ENCODE data around the gene FGGY. TPM values are rescaled to one million over a fixed set of nuclear protein-coding genes. Genes with fewer than 3 reads are reported as not detected.

FGGY gene
- total and polyA plus RNA-seq, 11 donors, result 7.2 to 42.9 (median 32.0) TPM

GRCh38 chr1:59695252-59695651 is 398.4 kb downstream of the FGGY start:
- DNase-seq (no peak), ATAC-seq (no peak)
- no peak overlapping the region for H3K4me3 ChIP-seq
- WGBS, 4 donors, result 87 to 98% (median 97%) methylated on average over 5 of the region's 5 CpGs
- H3K27ac ChIP-seq, result no peak overlapping the region
- no peaks in the 10 kb centered on the region for H3K36me3 ChIP-seq
- no peak for TF ChIP-seq CTCF (IDR thresholded peaks at IDR 0.05)
- no peak for TF ChIP-seq POLR2A (IDR thresholded peaks at IDR 0.05)
- peaks cover 0 to 60% (median 9%) of the 10 kb centered on the region in 12 donors for H3K4me1 ChIP-seq
- H3K27me3 ChIP-seq, result no peaks in the 10 kb centered on the region
- H3K9me3 ChIP-seq, result no peaks in the 10 kb centered on the region
- intact Hi-C loops (cut with DNase I), result loop anchor here (5.0 to 10.0 kb wide), 11 partner anchors 250 to 958 kb away; partner anchors contain the start of genes FGGY (in 6 of the 10) and JUN (in 2 of the 10)

GRCh38 chr1:59696421-59697115 is 399.7 kb downstream of the FGGY start:
- ATAC-seq, result peak in 2 of 4 donors; percentile 53 to 63
- TF ChIP-seq POLR2A (IDR thresholded peaks at IDR 0.05) (no peak), CTCF (IDR thresholded peaks at IDR 0.05) (no peak)
- peak overlapping the region in 1 of 12 donors; percentile 30 for H3K4me3 ChIP-seq

GRCh38 chr1:59697150-59697800 is 400.4 kb downstream of the FGGY start:
- Histone ChIP-seq H3K4me1 (peaks cover 0 to 50% (median 6%) of the 10 kb centered on the region in 12 donors), H3K27ac (peak overlapping the region in 3 of 12 donors; percentile 14 to 86 (median 16))

More at GRCh38 chr1:59696421-59697115, 399.7 kb downstream of the FGGY start:
- DNase-seq, result no peak
- 86 to 93% (median 89%) methylated on average over 8 of the region's 8 CpGs for whole genome bisulfite sequencing, 4 donors
- intact Hi-C loops (cut with DNase I), result loop anchor here (5.0 to 10.0 kb wide), 11 partner anchors 252 to 959 kb away; partner anchors contain the start of genes FGGY (in 6 of the 10) and JUN (in 2 of the 10)
- Histone ChIP-seq H3K9me3 (no peaks in the 10 kb centered on the region), H3K4me1 (peaks cover 0 to 56% (median 6%) of the 10 kb centered on the region in 12 donors), H3K27ac (peak overlapping the region in 1 of 12 donors; percentile 86), H3K27me3 (no peaks in the 10 kb centered on the region), H3K36me3 (no peaks in the 10 kb centered on the region)

More at GRCh38 chr1:59697150-59697800, 400.4 kb downstream of the FGGY start:
- WGBS, 4 donors, result 44 to 55% (median 48%) methylated on average over 8 of the region's 8 CpGs
- Histone ChIP-seq H3K4me3 (peak overlapping the region in 1 of 12 donors; percentile 30), H3K9me3 (no peaks in the 10 kb centered on the region), H3K36me3 (no peaks in the 10 kb centered on the region), H3K27me3 (no peaks in the 10 kb centered on the region)
- DNase-seq, result no peak
- TF ChIP-seq CTCF (IDR thresholded peaks at IDR 0.05), result no peak
- no peak for TF ChIP-seq POLR2A (IDR thresholded peaks at IDR 0.05)
- intact Hi-C loops (cut with DNase I), result loop anchor here (5.0 to 10.0 kb wide), 11 partner anchors 252 to 960 kb away; partner anchors contain the start of genes FGGY (in 6 of the 10) and JUN (in 2 of the 10)
- peak in 1 of 4 donors; percentile 18 for ATAC-seq
